HFF-Myc (cell line): Measurements from ENCODE around the gene OR10J5.
"Not testable (repeated sequence)": the region's sequence is repeated elsewhere in the genome, so short reads cannot be mapped to it uniquely, and the experiment has no call there.

Experiments used
- DNase-seq: peaks from one replicate; pipeline ENCODE4 v3.0.0-alpha.2; 2011; ENCODE audit warnings: low read depth; ENCODE audit errors: extremely low read depth
- H3K4me3 ChIP-seq: replicated peaks from 2 replicates; pipeline ENCODE4 v1.5.1; 2011; ENCODE audit warnings: low read depth, mild to moderate bottlenecking, control low read depth, low read length
- CTCF ChIP-seq: IDR thresholded peaks from 2 replicates; pipeline ENCODE4 v1.5.1; 2012; ENCODE audit warnings: mild to moderate bottlenecking, low read depth, low read length, control low read depth; ENCODE audit errors: missing control alignments

The OR10J5 gene

GRCh38 chr1:159560599-159560998 is 24.8 kb upstream of the OR10J5 start:
- no peak overlapping the region for H3K4me3 ChIP-seq
- no peak for DNase-seq
- no peak for TF ChIP-seq CTCF

- no peak overlapping the region for H3K4me3 ChIP-seq
- TF ChIP-seq CTCF: no peak
- no peak for DNase-seq
Measured at GRCh38 chr1:159556931-159557369, 21.1 kb upstream of the OR10J5 start.

GRCh38 chr1:159554696-159555095 is 18.9 kb upstream of the OR10J5 start:
- no peak for DNase-seq
- TF ChIP-seq CTCF: no peak
- H3K4me3 ChIP-seq: no peak overlapping the region

GRCh38 chr1:159554261-159554660 is 18.5 kb upstream of the OR10J5 start:
- no peak for TF ChIP-seq CTCF
- no peak overlapping the region for H3K4me3 ChIP-seq
- DNase-seq: no peak

GRCh38 chr1:159548126-159548525 is 12.3 kb upstream of the OR10J5 start:
- no peak for TF ChIP-seq CTCF
- no peak for DNase-seq
- H3K4me3 ChIP-seq: no peak overlapping the region

- no peak for DNase-seq
- no peak for TF ChIP-seq CTCF
- H3K4me3 ChIP-seq: no peak overlapping the region
Measured at GRCh38 chr1:159532922-159533321, 2.9 kb downstream of the OR10J5 start.

GRCh38 chr1:159524792-159525191 is 11.0 kb downstream of the OR10J5 start:
- H3K4me3 ChIP-seq, DNase-seq: not testable (repeated sequence)
